HepG2 (cell line): ENCODE results near the gene NCOA6. TPM values are rescaled to one million over a fixed set of nuclear protein-coding genes. Genes with fewer than 3 reads are reported as not detected.

Experiments used
- FOSL2 ChIP-seq: sonication (generic); formaldehyde crosslinking; IDR thresholded peaks from 2 replicates; pipeline ENCODE4 v1.4.0; 2020; ENCODE audit warnings: missing genetic modification reagents
- HDAC1 ChIP-seq: sonication (generic); formaldehyde crosslinking; IDR thresholded peaks from 2 replicates; pipeline ENCODE4 v1.5.1; 2020; ENCODE audit warnings: mild to moderate bottlenecking, missing genetic modification reagents
- KMT2B ChIP-seq: IDR thresholded peaks from 2 replicates; pipeline ENCODE4 v1.6.1; 2016; ENCODE audit warnings: missing genetic modification reagents, missing compliant biosample characterization
- MAF1 ChIP-seq: sonication (generic); formaldehyde crosslinking; IDR thresholded peaks from 2 replicates; pipeline ENCODE4 v1.5.0; 2020; ENCODE audit warnings: missing genetic modification reagents, borderline replicate concordance
- MAFK ChIP-seq, 2 experiments: IDR thresholded peaks in 1 of 2; conservative IDR thresholded peaks in 1 of 2; 2 replicates each; pipeline ENCODE4 v1.6.1; 2011; ENCODE audit warnings: improper control_type of control experiment in 2 of 2, low read length in 2 of 2
- MEF2D ChIP-seq: sonication (generic); formaldehyde crosslinking; IDR thresholded peaks from 2 replicates; pipeline ENCODE4 v1.5.1; 2020; ENCODE audit warnings: mild to moderate bottlenecking, missing genetic modification reagents
- PHB2 ChIP-seq: fragments of 450-650 bp; IDR thresholded peaks from 2 replicates; pipeline ENCODE4 v1.6.1; 2018; ENCODE audit not compliant: partially characterized antibody
- RFXAP ChIP-seq: sonication (generic); formaldehyde crosslinking; IDR thresholded peaks from 2 replicates; pipeline ENCODE4 v1.4.0; 2020; ENCODE audit warnings: missing genetic modification reagents, borderline replicate concordance
- SRSF4 ChIP-seq: fragments of 200-400 bp; formaldehyde crosslinking; IDR thresholded peaks from one replicate; pipeline ENCODE4 v1.6.1; 2018; ENCODE audit warnings: mild to moderate bottlenecking, low read depth, low read length, moderate library complexity; ENCODE audit not compliant: poor library complexity, severe bottlenecking
- TEAD3 ChIP-seq: optimal IDR thresholded peaks from 2 replicates; pipeline ENCODE3; 2016; ENCODE audit warnings: borderline replicate concordance
- ZFP36L1 ChIP-seq: sonication (generic); formaldehyde crosslinking; IDR thresholded peaks from 2 replicates; pipeline ENCODE4 v1.8.0; 2022; ENCODE audit warnings: mild to moderate bottlenecking, missing genetic modification reagents, moderate library complexity
- ZNF160 ChIP-seq: sonication (generic); formaldehyde crosslinking; IDR thresholded peaks from 2 replicates; pipeline ENCODE4 v1.8.0; 2022; ENCODE audit warnings: mild to moderate bottlenecking, inconsistent platforms, missing genetic modification reagents
- ZNF549 ChIP-seq: sonication (generic); formaldehyde crosslinking; IDR thresholded peaks from 2 replicates; pipeline ENCODE4 v1.5.0; 2020; ENCODE audit warnings: missing genetic modification reagents
- ZNF607 ChIP-seq: sonication (generic); formaldehyde crosslinking; IDR thresholded peaks from 2 replicates; pipeline ENCODE4 v1.5.1; 2020; ENCODE audit warnings: missing genetic modification reagents, mild to moderate bottlenecking, borderline replicate concordance
- polyA plus RNA-seq, 8 experiments: library from polyadenylated mRNA; depleted of rRNA in 3 of 8; stranded (reverse) in 7 of 8; unstranded in 1 of 8; fragments of >200 nt; fragmentation: Illumina TruSeq in 4 of 8; extraction: Trizol in 4 of 8; gene quantifications; 2 replicates each; pipeline versions ENCODE4 v1.2.1 to v1.2.3, GENCODE V29; 2011 to 2016; ENCODE audit warnings: low read depth in 4 of 8, missing spikeins in 1 of 8, mixed read lengths in 1 of 8; ENCODE audit not compliant: insufficient read depth in 1 of 8
- total RNA-seq, 5 experiments: library from RNA; depleted of rRNA; stranded (reverse); fragments of >200 nt; fragmentation: Illumina TruSeq; extraction: Trizol; gene quantifications; 2 replicates each; pipeline ENCODE4 v1.2.3, GENCODE V29; 2016; ENCODE audit warnings: low read depth in 1 of 5
- TF ChIP-seq, protein P1 (sequence below), 2 experiments: IDR thresholded peaks; 2 replicates each; pipeline ENCODE4 v1.6.1; 2011 to 2012; ENCODE audit warnings: low read length in 2 of 2, borderline replicate concordance in 1 of 2, low read depth in 1 of 2, mild to moderate bottlenecking in 1 of 2, moderate library complexity in 1 of 2
- TF ChIP-seq, protein P2 (sequence below): sonication (generic); formaldehyde crosslinking; IDR thresholded peaks from 2 replicates; pipeline ENCODE4 v1.4.0; 2020; ENCODE audit warnings: missing genetic modification reagents, mild to moderate bottlenecking, borderline replicate concordance
- TF ChIP-seq, protein P3 (sequence below): IDR thresholded peaks from 2 replicates; pipeline ENCODE4 v1.6.1; 2016; ENCODE audit warnings: low read depth, borderline replicate concordance
- TF ChIP-seq, protein P4 (sequence below): sonication (generic); formaldehyde crosslinking; IDR thresholded peaks from 2 replicates; pipeline ENCODE4 v1.8.1; 2023; ENCODE audit warnings: mild to moderate bottlenecking, inconsistent platforms, moderate library complexity, missing genetic modification reagents, borderline replicate concordance

Gene NCOA6
- total and polyA plus RNA-seq, 2 of the 13 experiments (the other 11 are each of a cell fraction or from before 2014, with no cell fraction given), result 11.2 to 29.3 TPM

DNA sequence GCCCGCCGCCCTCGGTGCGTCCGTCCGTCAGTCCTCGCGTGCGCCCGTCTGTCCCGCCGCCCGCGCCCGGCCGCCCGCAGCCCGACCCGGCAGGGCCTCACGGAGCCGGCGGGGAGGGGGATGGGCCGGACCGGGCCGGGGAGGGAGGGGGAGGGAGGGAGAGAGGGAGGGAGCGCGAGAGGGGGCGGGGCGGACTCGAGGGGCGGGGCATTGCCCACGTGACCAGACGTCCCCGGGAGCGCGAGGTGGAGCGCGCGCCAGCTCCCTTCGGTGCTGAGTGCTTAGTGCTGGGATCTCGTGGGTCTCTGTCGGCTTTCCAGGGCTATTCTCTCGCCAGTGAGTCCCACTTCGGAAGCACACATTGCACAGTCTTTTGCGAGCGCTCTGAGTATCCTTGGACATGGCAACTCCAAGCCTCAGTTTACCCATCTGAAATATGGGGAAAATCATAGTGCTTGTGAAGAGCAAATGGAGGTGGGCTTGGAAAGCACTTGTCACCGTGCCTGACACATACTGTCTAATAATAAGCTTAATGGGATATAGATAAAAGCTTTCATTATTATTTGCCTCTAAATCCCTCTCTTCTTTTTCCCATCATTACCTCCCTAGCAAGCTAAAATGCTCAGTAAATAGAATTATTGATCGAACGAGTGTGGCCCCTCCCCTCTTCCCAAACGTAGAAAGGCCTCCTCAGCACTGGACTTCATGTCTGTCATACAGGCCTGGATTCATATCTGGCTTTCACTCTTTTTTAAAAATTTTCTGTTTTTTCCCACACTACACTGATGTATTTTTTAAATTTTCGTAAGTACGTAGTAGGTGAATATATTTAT is at the start of gene NCOA6 (continued):
- TF ChIP-seq, protein P1, sequence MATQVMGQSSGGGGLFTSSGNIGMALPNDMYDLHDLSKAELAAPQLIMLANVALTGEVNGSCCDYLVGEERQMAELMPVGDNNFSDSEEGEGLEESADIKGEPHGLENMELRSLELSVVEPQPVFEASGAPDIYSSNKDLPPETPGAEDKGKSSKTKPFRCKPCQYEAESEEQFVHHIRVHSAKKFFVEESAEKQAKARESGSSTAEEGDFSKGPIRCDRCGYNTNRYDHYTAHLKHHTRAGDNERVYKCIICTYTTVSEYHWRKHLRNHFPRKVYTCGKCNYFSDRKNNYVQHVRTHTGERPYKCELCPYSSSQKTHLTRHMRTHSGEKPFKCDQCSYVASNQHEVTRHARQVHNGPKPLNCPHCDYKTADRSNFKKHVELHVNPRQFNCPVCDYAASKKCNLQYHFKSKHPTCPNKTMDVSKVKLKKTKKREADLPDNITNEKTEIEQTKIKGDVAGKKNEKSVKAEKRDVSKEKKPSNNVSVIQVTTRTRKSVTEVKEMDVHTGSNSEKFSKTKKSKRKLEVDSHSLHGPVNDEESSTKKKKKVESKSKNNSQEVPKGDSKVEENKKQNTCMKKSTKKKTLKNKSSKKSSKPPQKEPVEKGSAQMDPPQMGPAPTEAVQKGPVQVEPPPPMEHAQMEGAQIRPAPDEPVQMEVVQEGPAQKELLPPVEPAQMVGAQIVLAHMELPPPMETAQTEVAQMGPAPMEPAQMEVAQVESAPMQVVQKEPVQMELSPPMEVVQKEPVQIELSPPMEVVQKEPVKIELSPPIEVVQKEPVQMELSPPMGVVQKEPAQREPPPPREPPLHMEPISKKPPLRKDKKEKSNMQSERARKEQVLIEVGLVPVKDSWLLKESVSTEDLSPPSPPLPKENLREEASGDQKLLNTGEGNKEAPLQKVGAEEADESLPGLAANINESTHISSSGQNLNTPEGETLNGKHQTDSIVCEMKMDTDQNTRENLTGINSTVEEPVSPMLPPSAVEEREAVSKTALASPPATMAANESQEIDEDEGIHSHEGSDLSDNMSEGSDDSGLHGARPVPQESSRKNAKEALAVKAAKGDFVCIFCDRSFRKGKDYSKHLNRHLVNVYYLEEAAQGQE (IDR thresholded peaks at IDR 0.05; ENCODE audit: borderline replicate concordance in 1 of 2, low read depth in 1 of 2, low read length in 2 of 2), result 0 out of 4 replicates have a peak, but pooled peaks of 1 of the 2 experiments have one; percentile 17
- TF ChIP-seq, protein P2, sequence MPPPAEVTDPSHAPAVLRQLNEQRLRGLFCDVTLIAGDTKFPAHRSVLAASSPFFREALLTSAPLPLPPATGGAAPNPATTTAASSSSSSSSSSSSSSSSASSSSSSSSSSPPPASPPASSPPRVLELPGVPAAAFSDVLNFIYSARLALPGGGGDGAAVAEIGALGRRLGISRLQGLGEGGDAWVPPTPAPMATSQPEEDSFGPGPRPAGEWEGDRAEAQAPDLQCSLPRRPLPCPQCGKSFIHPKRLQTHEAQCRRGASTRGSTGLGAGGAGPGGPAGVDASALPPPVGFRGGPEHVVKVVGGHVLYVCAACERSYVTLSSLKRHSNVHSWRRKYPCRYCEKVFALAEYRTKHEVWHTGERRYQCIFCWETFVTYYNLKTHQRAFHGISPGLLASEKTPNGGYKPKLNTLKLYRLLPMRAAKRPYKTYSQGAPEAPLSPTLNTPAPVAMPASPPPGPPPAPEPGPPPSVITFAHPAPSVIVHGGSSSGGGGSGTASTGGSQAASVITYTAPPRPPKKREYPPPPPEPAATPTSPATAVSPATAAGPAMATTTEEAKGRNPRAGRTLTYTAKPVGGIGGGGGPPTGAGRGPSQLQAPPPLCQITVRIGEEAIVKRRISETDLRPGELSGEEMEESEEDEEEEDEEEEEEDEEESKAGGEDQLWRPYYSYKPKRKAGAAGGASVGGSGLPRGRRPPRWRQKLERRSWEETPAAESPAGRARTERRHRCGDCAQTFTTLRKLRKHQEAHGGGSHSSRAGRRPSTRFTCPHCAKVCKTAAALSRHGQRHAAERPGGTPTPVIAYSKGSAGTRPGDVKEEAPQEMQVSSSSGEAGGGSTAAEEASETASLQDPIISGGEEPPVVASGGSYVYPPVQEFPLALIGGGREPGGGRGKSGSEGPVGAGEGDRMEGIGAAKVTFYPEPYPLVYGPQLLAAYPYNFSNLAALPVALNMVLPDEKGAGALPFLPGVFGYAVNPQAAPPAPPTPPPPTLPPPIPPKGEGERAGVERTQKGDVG (CRISPR knock-in tag), result no peak
- TF ChIP-seq ZNF607 (CRISPR knock-in tag), result 0 out of 2 replicates have a peak, but pooled peaks have one; percentile 71
- TF ChIP-seq PHB2, result no peak
- peak; percentile 50 for TF ChIP-seq FOSL2 (CRISPR knock-in tag)
- TF ChIP-seq HDAC1 (CRISPR knock-in tag), result peak; percentile 62; the same call in 1 of the 2 replicates
- no peak for TF ChIP-seq SRSF4
- no peak; the same call in 1 of the 2 replicates for TF ChIP-seq RFXAP (CRISPR knock-in tag)
- no peak for TF ChIP-seq ZNF549
- TF ChIP-seq, protein P3, sequence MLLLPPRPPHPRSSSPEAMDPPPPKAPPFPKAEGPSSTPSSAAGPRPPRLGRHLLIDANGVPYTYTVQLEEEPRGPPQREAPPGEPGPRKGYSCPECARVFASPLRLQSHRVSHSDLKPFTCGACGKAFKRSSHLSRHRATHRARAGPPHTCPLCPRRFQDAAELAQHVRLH (CRISPR knock-in tag), result 0 out of 2 replicates have a peak, but pooled peaks have one; percentile 69
- no peak for TF ChIP-seq MAFK (conservative IDR thresholded peaks at IDR 0.05 in 1 of 2, IDR thresholded peaks at IDR 0.05 in 1 of 2; ENCODE audit: low read length in 2 of 2)
- peak; percentile 52 for TF ChIP-seq TEAD3 (CRISPR knock-in tag)
- TF ChIP-seq MAF1 (CRISPR knock-in tag), result peak; percentile 61; the same call in 1 of the 2 replicates
- TF ChIP-seq MEF2D (CRISPR knock-in tag), result peak; percentile 84; the same call in 1 of the 2 replicates
- peak; percentile 54 for TF ChIP-seq KMT2B (CRISPR knock-in tag)
- peak; percentile 61; the same call in 1 of the 2 replicates for TF ChIP-seq ZFP36L1 (CRISPR knock-in tag)
- TF ChIP-seq, protein P4, sequence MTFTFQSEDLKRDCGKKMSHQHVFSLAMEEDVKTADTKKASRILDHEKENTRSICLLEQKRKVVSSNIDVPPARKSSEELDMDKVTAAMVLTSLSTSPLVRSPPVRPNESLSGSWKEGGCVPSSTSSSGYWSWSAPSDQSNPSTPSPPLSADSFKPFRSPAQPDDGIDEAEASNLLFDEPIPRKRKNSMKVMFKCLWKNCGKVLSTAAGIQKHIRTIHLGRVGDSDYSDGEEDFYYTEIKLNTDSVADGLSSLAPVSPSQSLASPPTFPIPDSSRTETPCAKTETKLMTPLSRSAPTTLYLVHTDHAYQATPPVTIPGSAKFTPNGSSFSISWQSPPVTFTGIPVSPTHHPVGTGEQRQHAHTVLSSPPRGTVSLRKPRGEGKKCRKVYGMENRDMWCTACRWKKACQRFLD, result no peak
- peak; percentile 57; the same call in 1 of the 2 replicates for TF ChIP-seq ZNF160 (CRISPR knock-in tag)
